Measurements from ENCODE around the gene SLA2.

The SLA2 gene

GRCh38 chr20:36584018-36584481, 61.9 kb downstream of the SLA2 start:
- DNase-seq (ENCODE audit: insufficient read length, low spot score) (no peak), FAIRE-seq (no peak)
- TF ChIP-seq CTCF (IDR thresholded peaks at IDR 0.05; ENCODE audit: insufficient read depth, missing control alignments): no peak

GRCh38 chr20:36582821-36583220, 63.2 kb downstream of the SLA2 start:
- no peak for FAIRE-seq
- TF ChIP-seq CTCF (IDR thresholded peaks at IDR 0.05; ENCODE audit: insufficient read depth, missing control alignments): no peak
- no peak for DNase-seq (ENCODE audit: insufficient read length, low spot score)

- DNase-seq (ENCODE audit: insufficient read length, low spot score): no peak
- no peak for FAIRE-seq
- TF ChIP-seq CTCF (IDR thresholded peaks at IDR 0.05; ENCODE audit: insufficient read depth, missing control alignments): no peak
Measured at GRCh38 chr20:36582322-36582721, 63.7 kb downstream of the SLA2 start.

DNA sequence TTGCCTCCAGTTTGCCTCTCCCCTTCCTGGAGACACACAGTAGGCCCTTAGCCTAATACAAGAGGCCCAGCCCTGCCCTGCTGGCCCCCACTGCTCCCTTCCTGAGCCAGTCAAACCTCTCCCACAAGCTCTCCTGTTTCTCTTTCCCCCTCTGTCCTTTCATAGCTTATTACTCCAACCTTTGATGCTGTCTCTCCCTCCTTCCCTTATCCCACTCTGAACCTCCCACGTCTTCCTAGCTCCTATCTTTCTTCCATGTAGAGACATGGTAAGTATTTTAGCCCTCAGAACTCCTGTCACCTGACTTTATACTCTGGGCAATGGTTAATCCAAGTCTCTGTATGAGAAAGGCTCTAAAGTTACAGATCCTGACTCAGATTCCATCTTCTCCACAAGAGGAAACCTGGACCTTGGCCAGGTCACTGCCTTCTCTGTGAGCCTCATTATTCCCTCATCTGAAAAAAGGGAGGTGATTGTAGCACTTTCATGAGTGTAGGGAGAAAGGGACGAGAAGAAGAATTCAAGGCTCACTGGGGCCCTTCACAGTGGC, 65.9 kb downstream of the SLA2 start:
- DNase-seq (ENCODE audit: insufficient read length, low spot score) (no peak), FAIRE-seq (no peak)
- TF ChIP-seq CTCF (IDR thresholded peaks at IDR 0.05; ENCODE audit: insufficient read depth, missing control alignments): no peak

GRCh38 chr20:36578356-36579041, 67.5 kb downstream of the SLA2 start:
- no peak for TF ChIP-seq CTCF (IDR thresholded peaks at IDR 0.05; ENCODE audit: insufficient read depth, missing control alignments)
- FAIRE-seq: no peak
- DNase-seq (ENCODE audit: insufficient read length, low spot score): no peak

DNA sequence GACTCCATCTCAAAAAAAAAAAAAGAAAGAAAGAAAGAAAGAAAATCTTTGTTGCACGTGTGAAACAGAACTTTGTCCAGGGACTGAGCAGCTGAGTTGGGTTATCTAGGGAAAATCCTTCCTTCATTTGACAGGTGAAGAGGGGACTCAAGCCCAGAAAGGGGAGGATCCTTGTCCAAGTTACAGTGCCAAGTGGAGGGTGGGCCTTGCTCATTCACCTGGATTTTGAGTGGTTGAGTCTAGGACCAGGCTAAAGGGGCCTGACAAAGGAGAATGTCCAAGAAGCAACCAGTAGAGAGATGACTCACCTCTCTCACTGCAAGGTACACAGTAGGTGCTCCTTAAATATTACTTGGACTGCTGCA, 69.9 kb downstream of the SLA2 start:
- FAIRE-seq (no peak), DNase-seq (ENCODE audit: insufficient read length, low spot score) (no peak)
- TF ChIP-seq CTCF (IDR thresholded peaks at IDR 0.05; ENCODE audit: insufficient read depth, missing control alignments): no peak

GRCh38 chr20:36574366-36575135, 71.4 kb downstream of the SLA2 start:
- TF ChIP-seq CTCF (IDR thresholded peaks at IDR 0.05; ENCODE audit: insufficient read depth, missing control alignments): no peak
- FAIRE-seq (no peak), DNase-seq (ENCODE audit: insufficient read length, low spot score) (no peak)
